HG02981 (cell line): Measurements from ENCODE around the gene KIF1B.

Source experiments
- ATAC-seq: cut with Tn5 transposase; IDR thresholded peaks from one replicate; pipeline ENCODE4 v1.9.1; 2021; ENCODE audit warnings: mild to moderate bottlenecking, moderate library complexity; ENCODE audit not compliant: unreplicated experiment

KIF1B gene

DNA sequence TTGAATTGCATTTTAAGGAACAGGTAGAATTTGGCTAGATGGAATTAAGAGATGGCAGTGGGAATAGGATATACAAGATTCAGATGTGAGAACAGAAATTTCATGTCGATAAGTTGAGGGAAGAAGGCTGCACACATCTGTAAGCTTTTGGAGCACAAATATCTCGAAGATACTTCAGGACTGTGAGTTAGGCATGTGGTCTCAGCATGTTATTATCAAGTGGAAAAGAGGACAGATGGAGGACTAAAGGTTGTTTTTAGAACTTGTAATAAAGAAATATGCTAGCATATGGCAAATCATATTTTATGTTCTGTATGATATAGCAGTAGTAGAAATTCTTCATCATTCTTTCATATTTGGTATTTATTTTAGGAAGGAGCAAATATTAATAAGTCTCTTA lies 61.5 kb downstream of the KIF1B start:
- no peak for ATAC-seq

DNA sequence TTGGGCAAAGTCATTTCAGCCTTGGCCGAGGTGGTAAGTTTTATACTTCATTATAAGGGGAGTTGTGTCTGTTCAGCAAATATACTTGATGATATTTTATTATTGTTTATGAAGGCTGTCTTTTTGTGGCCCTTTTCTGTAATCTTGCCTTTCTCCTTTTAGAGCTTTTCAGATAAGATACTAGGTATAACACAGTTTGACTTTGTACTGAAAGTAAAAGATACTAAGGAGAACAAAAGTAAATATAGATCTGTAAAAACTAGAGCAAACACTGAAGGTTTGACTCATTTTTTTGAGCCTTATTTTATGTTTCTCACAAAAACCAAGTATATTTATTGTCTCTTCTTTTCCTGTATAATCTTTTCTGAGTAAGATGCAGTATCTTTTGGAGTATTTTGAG lies 61.9 kb downstream of the KIF1B start:
- no peak for ATAC-seq

DNA sequence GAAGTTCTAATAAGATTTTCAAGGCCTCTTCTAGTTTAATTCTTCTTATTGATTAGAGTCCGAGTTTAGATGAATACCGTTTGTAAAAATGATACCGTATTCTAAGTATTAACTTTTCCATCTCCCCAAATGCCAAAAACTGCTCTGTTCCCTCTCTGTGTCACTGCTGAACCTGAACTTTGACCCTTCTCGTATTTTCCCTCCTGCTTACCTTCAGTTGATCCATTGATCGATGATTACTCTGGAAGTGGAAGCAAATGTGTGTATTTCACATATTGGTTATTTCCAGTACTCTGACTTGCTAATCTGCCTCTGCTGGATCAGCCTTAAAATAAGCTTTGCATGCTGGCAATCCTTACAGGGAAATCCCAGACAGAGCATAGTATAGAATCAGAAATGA lies 68.5 kb downstream of the KIF1B start:
- no peak for ATAC-seq

DNA sequence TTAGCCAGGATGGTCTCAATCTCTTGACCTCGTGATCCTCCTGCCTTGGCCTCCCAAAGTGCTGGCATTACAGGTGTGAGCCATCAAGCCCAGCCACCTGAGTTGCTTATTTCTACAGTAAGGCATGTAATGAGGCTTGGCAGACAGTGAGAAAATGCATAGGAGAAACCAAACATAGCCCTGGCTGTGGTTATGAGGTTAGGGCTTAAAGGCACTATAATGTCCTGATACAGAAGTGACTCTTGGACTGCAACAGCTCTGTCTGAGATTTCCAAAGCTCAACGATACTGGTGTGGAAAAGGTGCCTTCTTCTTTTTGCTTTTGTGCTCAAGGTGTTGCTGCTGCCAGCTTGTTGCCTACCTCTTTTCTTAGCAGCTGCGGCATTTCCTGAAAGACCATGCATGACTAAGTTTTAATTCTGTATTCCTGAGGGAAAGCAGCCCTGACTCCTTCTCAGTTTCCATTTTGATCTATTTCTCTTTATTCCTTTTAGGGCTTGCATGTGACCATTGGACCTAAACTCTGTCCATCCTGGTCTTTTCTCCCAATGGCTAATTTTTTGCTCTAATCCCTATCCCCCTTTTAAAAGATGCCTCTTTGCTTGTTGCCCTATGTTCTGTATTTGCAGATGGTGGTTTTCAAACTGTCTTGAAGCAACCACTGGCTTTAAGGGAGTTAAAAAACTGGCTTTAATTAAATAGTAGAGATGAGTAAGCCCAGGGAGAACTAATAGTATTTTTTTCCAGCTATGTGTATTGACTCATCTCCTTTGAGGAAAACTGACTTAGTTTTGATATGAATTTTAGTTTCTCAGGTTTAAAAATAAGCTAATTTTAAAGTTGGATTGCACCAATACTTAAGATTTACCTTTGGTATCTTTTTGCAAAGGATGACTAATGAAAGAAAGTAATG lies 70.3 kb downstream of the KIF1B start:
- no peak for ATAC-seq

DNA sequence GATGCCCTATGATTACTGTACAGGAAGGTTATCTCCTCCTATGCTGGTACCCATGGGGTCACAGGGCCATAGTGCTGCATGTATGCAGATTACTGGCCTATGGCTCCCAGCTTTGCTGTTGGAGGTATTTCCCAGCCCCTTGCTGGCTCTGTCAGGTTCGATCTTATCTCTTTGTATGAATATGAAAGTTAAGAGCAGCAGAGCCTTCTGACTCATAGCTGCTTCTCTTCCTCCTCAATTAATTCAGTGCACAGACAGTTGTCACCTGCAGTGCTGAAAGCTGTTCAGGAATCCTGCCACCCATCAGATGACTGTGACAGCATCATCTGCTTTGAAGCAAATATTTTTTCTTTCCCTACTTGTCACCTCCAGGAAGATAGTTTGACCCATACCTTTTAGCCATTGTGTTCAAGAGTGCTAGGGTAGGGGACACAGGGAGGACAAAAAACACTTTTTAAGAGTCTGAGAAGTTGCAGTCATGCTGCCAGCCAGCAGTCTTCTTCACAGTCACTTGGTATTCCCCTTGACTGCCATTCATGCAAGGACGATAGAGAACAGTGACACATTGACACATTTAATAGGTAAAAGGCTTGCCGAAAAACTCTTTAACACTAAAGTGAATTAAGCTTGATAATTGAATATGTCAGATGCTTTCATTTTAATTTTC lies 73.1 kb downstream of the KIF1B start:
- peak; percentile 47 for ATAC-seq

DNA sequence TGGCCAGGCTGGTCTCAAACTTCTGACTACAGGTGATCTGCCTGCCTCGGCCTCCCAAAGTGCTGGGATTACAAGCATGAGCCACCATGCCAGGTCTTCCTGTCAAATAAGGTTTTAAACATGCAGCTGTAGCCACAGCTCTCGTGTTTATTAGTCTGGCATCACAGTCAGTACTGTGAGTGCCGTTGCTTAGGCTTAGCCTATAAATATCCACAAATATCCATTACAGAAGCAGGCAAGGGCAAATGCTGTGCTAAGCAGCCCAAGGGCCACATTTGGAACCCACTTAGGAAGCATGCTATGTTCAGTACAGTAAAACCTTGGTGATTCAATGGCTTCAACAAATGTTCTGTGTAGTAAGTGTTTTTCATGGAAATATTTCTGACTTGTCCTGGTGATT lies 75.9 kb downstream of the KIF1B start:
- ATAC-seq: no peak

DNA sequence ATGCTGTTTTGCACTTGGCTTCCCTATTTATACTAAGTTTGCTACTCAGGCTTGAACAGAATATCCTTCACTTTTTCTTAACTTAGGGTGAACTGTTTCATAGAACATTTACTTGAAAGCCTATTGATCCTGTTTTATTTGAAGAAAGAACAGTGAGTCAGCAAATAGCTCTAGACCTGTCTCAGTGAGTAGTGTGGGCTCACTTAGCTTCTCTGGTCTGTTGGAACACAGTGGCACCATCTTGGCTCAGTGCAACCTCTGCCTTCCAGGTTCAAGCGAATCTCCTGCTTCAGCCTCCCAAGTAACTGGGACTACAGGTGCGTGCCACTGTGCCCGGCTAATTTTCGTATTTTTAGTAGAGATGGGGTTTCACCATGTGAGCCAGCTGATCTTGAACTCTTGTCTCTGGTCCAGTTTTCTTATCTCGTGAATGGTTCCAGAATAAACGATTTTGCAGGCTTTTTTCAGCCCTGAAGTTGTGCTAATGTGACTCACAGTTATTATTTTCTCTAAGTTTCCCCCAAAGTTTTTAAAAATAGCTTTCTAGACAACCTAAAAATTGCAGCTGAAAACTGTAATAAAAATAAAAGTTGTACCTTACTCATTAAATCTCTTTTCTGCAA lies 76.8 kb downstream of the KIF1B start:
- ATAC-seq: no peak

DNA sequence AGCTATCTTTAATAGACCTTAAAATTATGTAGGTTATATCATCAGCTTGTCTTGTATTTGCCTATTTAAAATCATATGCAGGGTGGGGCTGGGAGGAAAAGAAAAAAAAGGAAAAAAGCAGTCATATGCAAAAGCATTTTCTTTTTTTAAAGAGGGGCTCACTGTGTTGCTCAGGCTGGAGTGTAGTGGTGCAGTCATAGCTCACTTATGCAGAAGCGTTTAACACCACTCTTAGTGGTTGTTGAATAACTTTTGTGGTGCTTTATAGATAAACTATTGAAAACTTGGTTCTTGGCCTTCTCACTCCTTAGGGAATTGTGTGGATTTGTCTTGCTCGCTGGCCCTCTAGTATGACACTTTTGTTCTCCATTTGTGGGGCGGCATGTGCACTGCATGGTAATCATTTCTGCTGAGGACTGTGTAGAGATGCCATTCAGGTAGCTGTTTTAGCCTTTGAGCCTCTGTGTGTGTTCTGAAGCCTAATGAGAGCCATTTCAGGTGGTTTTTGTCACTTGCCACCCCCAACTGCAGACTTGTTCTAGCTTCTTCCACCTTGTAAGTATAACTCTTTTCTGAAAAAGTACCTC lies 77.8 kb downstream of the KIF1B start:
- ATAC-seq: peak; percentile 50

DNA sequence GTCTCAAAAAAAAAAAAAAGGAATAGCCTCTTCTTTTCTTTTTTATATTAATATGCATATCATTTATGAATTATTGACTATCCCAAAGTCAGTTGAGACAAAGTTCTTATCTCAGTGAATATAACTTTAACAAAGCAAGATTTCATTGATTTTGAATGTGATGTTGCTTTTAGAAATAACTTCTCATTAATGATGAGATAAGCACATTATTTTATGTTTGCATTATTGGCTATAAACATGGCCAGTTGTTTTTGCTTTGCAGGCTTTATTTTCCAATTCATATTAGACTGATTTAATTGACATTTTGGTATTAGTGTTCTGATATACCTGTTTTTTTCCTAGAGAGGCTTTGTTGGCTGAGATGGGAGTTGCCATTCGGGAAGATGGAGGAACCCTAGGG lies 81.3 kb downstream of the KIF1B start:
- ATAC-seq: no peak

DNA sequence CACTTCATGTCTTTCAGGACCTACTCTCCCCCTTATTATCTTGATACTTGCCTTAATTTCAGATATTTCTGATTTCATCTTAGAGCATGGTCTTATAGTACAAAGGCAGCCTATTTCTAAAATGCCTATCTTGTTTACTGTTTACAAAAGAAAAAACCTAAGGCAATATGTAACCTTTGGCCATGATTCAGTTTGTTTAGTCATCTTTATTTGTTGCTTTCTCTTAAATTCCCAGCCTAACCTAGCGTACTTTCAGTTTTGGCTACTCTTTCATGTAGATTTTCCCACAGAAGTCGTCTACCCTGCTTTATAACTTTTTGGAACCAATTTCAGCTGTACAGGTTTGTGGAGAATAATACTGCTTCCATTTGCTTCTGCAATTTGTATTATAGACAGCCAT lies 81.8 kb downstream of the KIF1B start:
- ATAC-seq: no peak

DNA sequence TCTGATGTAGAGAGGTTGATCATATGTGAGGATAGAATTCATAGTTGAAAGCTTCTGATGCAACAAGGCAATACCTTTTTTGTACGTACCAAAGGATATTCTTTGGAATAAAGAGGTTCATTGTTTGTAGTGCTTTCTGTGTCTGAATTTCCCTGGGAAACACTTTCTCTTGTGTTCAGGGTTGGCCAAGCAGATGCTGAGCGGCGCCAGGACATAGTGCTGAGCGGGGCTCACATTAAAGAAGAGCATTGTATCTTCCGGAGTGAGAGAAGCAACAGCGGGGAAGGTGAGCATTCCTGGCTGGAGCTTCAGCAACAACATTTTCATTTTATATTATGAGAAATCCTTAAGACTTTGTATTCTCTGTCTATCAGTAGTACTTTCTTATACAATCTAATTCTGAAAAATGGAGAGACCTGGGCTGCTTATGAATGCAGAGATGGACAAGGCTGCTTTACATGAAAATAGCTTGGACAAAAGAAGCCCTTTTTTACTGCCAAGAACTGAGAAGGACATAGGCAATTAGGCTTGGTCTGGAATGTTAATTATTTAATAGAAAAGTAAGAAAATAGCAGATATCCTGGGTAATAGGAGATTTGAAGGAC lies 85.2 kb downstream of the KIF1B start:
- ATAC-seq: no peak

DNA sequence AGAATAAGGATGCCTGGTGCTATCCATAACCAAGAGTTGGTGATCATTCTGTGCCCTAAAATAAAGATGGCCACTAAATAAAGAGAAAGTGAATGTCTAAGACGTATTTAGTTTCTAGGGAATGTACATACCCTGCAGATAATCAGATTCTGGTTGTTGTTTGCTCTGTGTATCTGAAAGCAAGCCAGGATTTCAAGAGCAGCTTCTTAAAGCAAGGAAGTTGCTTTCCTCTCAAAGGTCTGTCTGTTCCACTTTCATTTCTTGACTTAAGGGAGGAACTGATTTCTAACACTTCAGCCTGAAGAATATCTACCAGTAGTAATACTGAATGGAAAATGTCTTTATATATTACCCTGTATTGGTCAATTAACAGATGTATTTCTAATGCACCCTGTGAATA lies 88.8 kb downstream of the KIF1B start:
- no peak for ATAC-seq

DNA sequence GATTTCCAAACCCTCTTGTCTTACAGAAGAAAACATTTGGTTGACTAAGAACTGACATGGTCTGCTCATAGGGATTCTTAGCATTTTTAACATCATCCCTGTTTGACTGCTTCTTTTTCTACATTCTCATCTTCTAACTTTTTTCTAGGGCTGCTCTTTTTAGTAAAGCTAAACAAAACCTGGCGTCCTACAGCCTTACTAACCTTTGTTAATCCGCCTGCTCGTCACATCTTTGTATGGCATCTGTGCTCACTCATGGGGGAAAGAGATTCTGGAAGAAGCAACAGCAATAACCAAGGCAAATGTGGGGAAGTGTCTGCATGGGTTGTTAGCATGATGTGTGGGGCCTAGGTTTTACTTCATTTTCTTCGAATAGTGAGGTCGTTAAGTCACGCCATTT lies 92.0 kb downstream of the KIF1B start:
- ATAC-seq: no peak

DNA sequence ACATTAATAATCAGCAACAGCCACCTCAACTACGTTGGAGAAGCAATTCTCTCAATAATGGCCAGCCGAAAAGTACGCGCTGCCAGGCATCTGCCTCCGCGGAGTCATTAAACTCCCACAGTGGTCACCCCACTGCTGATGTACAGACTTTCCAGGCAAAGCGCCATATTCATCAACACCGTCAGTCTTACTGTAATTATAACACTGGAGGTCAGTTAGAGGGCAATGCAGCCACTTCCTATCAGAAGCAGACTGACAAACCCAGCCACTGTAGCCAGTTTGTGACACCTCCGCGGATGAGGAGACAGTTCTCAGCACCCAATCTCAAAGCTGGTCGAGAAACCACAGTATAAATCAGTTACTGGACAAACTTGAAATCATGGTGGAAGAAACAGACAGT lies 93.9 kb downstream of the KIF1B start:
- no peak for ATAC-seq

DNA sequence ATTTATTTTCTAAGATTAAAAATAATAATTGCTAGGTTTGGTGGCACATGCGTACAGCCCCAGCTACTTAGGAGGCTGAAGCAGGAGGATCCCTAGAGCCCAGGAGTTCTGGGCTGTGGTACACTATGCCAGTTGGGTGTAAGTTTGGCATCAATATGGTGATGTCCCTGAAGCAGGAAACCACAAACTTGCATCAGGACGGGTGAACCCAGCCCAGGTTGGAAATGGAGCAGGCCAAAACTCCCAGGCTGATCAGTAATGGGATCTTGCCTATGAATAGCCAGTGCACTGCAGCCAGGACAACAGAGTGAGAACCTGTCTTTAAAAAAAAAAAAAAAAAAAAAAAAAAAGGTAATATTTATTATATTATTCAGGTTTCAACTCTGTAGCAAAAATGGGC lies 96.1 kb downstream of the KIF1B start:
- no peak for ATAC-seq

DNA sequence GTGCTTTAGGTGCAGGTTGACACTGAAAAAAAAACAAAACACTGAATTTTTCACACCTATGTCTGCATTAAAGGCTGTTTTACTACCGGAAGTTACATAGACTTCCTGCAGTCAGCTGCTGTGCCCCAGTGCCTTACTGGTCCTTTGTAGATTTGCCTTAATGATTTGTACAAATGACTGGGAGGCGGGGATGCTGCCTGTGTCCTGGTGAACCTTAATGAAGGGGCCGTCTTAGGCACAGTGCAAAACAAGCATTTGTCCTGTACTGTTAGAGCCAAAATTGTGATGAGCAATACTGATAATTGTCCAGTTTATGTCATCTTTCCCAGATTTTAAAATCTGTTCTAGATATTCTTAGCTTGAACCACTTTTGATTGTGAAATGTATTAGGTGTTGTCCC lies 97.6 kb downstream of the KIF1B start:
- no peak for ATAC-seq

DNA sequence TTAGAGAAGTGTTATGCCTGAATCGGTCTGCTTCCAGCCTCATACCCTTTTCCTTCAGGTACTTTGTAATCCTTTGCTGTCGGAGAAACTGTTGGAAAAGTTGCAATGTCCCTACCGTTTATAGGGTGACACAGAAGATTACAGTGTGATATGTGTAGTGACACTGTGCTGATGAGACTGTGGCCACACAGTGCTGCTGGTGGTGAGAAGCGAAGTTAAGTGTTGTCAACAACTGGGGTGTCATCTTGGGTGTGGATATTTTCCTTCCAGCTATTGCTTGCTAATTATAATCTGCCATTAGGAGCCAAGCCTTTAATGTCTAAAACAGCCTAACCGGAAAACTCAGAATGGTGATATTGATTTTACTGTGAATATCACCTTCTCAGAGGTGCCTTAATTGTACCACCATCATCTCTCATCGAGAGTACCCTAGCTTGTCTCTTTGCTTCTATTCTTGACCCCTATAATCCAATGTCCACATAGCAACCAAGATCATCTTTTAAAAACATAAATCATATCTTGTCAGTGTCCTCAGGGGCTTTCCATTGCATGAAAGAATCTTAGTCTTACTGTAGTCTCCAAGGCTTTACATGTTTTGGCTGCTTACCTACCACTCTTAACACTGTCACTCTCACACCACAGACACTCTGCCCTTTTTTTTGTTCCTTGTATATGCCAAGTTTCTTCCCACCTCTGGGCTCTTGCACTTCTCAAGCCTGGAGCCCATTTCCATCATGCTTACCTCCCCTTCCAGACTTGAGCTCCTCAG lies 99.1 kb downstream of the KIF1B start:
- ATAC-seq: no peak

DNA sequence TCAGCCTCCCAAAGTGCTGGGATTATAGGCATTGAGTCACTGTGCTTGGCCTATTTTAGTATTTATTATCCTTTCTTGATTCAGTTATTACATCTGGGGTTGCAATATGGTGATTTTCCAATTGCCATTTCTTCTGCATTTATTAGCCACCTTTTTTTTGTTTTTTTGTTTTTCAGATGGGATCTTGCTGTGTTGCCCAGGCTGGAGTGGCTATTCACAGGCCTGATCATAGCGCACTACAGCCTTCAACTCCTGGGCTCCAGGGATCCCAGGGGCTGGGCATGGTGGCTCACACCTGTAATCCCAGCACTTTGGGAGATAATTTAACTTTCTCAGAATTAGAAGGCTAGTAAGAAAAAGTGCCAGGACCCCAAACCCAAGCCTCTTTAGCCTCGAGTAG lies 106.4 kb downstream of the KIF1B start:
- no peak for ATAC-seq

DNA sequence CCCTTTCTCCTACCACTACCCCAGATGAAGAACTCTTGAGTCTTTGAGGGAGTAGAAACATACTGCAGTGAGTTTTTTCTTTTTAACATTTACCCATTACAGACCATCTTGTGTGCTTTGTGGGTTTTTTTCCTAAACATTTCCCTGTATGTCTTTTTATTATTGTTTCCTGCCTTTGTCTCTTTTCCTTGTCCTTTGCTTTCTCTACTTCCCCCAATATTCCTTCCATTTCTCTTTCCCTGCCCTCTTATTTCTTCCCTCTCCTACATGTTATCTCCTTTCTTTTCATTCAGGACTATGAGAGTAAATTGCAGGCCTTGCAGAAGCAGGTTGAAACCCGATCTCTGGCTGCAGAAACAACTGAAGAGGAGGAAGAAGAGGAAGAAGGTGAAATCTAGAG lies 109.4 kb downstream of the KIF1B start:
- ATAC-seq: no peak

DNA sequence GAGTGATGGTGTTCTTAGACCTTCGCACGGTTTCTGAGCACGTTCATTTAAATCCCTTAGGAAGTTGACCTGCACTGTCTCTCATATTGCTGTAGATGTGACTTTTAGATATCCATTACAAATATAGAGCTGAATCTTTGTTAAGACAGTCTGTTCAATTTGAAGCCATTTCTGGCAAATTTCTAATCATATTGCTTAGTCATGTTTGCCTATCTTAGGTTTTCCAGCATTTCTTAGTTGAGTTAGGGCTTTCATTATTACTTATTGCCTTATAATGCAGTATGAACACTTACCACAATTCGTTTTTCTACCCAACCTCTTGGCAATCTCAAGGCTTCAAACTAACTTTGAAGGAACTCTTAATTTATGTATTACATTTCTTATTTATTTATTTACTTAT lies 110.0 kb downstream of the KIF1B start:
- ATAC-seq: no peak

DNA sequence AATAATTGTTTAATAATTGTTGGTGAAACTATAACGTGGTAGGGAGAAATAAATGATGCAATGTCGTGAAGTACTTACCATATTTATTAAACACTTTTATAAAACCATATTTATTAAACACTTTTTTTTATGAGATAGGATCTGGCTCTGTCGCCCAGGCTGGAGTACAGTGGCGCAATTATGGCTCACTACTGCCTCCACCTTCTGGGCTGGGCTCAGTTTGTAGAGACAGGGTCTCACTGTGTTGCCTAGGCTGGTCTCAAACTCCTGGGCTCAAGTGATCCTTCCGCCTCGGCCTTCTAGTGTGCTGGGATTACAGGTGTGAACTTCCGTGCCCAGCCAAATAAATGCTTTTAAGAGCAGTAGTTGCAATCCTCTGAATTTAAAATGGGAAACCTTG lies 112.5 kb downstream of the KIF1B start:
- ATAC-seq: no peak
